ENCODE data around the gene RPL11. TPM values are rescaled to one million over a fixed set of nuclear protein-coding genes. Genes with fewer than 3 reads are reported as not detected.
"Not testable (repeated sequence)": the region's sequence is repeated elsewhere in the genome, so short reads cannot be mapped to it uniquely, and the experiment has no call there.

The RPL11 gene
- total and polyA plus RNA-seq, 9 donors, result 1,656 to 5,066 (median 2,069) TPM

DNA sequence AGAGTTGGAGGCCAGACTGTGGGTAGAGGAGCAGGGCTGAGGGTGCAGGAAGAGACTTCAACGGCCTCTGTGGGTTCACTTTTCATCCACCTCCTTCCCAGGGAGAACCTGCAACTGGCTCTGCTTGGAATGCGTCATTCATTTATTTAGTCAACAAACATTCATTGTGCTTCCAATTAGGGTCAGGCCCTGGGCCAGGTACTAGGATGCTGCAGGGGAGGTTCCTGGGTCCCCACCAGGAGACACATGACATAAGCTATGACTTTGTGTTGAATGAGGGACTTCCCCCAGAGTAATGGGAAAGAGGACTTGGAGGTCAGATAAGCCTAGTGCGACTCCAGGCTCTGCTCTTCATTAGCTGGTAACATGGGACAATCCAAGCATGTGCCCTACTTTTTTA, 46.3 kb upstream of the RPL11 start:
- 92 to 96% (median 96%) methylated on average over 3 of the region's 3 CpGs for WGBS, 3 donors
- intact Hi-C loops (cut with DNase I), result no loop called here
- TF ChIP-seq, protein P1, sequence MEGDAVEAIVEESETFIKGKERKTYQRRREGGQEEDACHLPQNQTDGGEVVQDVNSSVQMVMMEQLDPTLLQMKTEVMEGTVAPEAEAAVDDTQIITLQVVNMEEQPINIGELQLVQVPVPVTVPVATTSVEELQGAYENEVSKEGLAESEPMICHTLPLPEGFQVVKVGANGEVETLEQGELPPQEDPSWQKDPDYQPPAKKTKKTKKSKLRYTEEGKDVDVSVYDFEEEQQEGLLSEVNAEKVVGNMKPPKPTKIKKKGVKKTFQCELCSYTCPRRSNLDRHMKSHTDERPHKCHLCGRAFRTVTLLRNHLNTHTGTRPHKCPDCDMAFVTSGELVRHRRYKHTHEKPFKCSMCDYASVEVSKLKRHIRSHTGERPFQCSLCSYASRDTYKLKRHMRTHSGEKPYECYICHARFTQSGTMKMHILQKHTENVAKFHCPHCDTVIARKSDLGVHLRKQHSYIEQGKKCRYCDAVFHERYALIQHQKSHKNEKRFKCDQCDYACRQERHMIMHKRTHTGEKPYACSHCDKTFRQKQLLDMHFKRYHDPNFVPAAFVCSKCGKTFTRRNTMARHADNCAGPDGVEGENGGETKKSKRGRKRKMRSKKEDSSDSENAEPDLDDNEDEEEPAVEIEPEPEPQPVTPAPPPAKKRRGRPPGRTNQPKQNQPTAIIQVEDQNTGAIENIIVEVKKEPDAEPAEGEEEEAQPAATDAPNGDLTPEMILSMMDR (IDR thresholded peaks at IDR 0.05), result no peak
- TF ChIP-seq POLR2A (IDR thresholded peaks at IDR 0.05), result no peak
- no peak for TF ChIP-seq EP300 (IDR thresholded peaks at IDR 0.05)

DNA sequence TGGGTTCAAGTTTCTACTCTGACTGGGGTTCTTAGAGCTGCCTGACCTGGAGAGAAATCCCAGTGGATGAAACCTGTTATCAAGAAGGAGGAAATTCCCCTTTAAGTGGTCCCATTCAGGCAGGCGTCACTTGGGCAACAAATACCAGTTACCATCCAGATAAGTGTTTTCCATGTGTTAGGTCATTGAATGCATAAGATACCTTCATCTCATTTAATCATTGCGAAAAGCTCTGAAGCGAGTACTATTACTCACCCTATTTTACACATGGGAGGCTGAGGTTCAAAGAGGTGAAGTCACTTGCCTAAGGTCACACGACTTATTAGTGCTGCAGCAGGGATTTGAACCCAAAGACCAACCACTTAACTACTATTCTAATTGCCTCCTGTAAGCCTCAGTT, 45.5 kb upstream of the RPL11 start:
- Histone ChIP-seq H3K9me3 (no peaks in the 10 kb centered on the region), H3K27ac (no peak overlapping the region), H3K4me3 (no peak overlapping the region), H3K36me3 (no peaks in the 10 kb centered on the region), H3K27me3 (no peaks in the 10 kb centered on the region), H3K4me1 (ENCODE audit: insufficient read depth) (no peaks in the 10 kb centered on the region)
- WGBS, 3 donors, result 93 to 97% (median 96%) methylated on average over 4 of the region's 4 CpGs
- no peak for TF ChIP-seq POLR2A (IDR thresholded peaks at IDR 0.05)
- TF ChIP-seq, protein P1 (IDR thresholded peaks at IDR 0.05), result no peak
- no peak for TF ChIP-seq EP300 (IDR thresholded peaks at IDR 0.05)
- intact Hi-C loops (cut with DNase I), result no loop called here
- no peak for DNase-seq

More for the DNA sequence above, 46.3 kb upstream of the RPL11 start:
- Histone ChIP-seq H3K9me3 (no peaks in the 10 kb centered on the region), H3K4me3 (no peak overlapping the region), H3K27ac (no peak overlapping the region), H3K4me1 (ENCODE audit: insufficient read depth) (no peaks in the 10 kb centered on the region), H3K36me3 (no peaks in the 10 kb centered on the region), H3K27me3 (no peaks in the 10 kb centered on the region)
- no peak for DNase-seq

DNA sequence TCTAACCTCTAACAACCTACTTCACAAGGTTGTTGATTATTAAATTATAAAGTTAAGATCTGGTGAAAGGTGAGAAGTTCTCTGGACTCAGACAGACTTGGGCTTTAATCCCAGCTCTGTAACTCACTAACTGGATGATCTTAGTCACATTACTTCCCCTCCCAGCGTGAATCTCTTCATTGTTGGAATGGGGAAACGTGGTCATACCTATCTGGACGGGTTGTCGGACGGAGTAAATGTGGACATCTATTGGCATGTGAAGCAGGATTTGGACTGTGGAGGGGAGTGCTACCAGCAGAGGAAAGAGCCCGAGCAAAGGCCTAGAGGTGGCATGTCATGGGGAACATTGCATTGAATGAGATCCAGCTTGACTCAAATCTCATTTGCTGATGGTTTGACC, 45.1 kb upstream of the RPL11 start:
- H3K36me3 ChIP-seq, result no peaks in the 10 kb centered on the region
- TF ChIP-seq, protein P1 (IDR thresholded peaks at IDR 0.05), result no peak
- H3K9me3 ChIP-seq, result no peaks in the 10 kb centered on the region
- no peak overlapping the region for H3K4me3 ChIP-seq
- no peak overlapping the region for H3K27ac ChIP-seq
- no peaks in the 10 kb centered on the region for H3K4me1 ChIP-seq (ENCODE audit: insufficient read depth)
- DNase-seq, result no peak
- intact Hi-C loops (cut with DNase I), result no loop called here
- H3K27me3 ChIP-seq, result no peaks in the 10 kb centered on the region
- WGBS, 3 donors, result 87 to 88% (median 87%) methylated on average over 6 of the region's 6 CpGs

DNA sequence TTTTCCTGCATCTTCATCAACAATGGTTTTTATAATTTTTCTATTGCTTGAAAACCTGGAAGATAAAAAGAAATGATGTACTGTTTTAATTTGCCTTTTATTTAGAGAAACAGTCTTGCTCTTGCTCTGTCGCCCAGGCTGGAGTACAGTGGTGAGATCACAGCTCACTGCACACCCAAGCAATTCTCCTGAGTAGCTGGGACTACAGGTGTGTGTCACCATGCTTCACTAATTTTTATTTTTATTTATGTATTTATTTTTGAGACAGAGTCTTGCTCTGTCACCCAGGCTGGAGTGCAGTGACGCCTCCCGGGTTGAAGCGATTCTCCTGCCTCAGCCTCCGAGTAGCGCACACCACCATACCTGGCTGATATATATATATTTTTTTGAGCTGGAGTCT, 43.0 kb upstream of the RPL11 start:
- no peak overlapping the region for H3K4me3 ChIP-seq
- no peak for DNase-seq
- H3K9me3 ChIP-seq, result no peaks in the 10 kb centered on the region
- TF ChIP-seq POLR2A (IDR thresholded peaks at IDR 0.05) (no peak), EP300 (IDR thresholded peaks at IDR 0.05) (no peak)
- TF ChIP-seq, protein P1 (IDR thresholded peaks at IDR 0.05), result no peak
- no peak overlapping the region for H3K27ac ChIP-seq
- H3K36me3 ChIP-seq, result no peaks in the 10 kb centered on the region
- no peaks in the 10 kb centered on the region for H3K4me1 ChIP-seq (ENCODE audit: insufficient read depth)
- H3K27me3 ChIP-seq, result no peaks in the 10 kb centered on the region
- 86 to 91% (median 88%) methylated on average over 6 of the region's 6 CpGs for WGBS, 3 donors
- intact Hi-C loops (cut with DNase I), result no loop called here

DNA sequence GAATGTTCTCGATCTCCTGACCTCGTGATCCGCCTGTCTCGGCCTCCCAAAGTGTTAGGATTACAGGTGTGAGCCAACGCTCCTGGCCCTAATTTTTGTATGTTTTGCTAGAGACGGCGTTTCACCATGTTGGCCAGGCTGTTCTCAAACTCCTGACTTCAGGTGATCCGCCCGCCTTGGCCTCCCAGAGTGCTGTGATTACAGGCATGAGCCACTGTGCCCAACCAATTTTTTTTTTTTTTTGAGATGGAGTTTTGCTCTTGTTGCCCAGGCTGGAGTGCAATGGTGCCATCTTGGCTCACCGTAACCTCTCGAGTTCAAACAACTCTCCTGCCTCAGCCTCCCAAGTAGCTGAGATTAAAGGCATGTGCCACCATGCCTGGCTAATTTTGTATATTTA, 42.4 kb upstream of the RPL11 start:
- H3K36me3 ChIP-seq; intact Hi-C loops (cut with DNase I); DNase-seq; H3K27me3 ChIP-seq; H3K27ac ChIP-seq; H3K4me3 ChIP-seq; H3K9me3 ChIP-seq; H3K4me1 ChIP-seq (ENCODE audit: insufficient read depth): not testable (repeated sequence)
- WGBS, 3 donors, result 88 to 92% (median 91%) methylated on average over 11 of the region's 11 CpGs

All from ovary (tissue), 9 donors.